OCI-LY7 (cell line): ENCODE results near the gene PDZD7. TPM values are rescaled to one million over a fixed set of nuclear protein-coding genes. Genes with fewer than 3 reads are reported as not detected.
A peak's percentile ranks its signal among the peaks of the same experiment; 100 is the strongest.

ENCODE experiments used
- BruUV-seq: library from RNA; stranded (reverse); fragments of 400-500 nt; replicated peaks from 2 replicates; lab custom pipeline; 2021; lab: Mats Ljungman, UMichigan
- CTCF ChIA-PET: fragments of 300-600 bp; sonication (Branson Sonifier 250); formaldehyde crosslinking; loops from one replicate; lab custom pipeline; 2022; ENCODE audit warnings: antibody characterized with exemption; ENCODE audit not compliant: unreplicated experiment; lab: Charles Lee
- POLR2A ChIA-PET: fragments of 300-600 bp; sonication (Branson Sonifier 250); formaldehyde crosslinking; loops from one replicate; lab custom pipeline; 2022; ENCODE audit warnings: antibody characterized with exemption; lab: Charles Lee
- DNase-seq: peaks from one replicate; pipeline ENCODE4 v3.0.0-alpha.2; 2015; ENCODE audit warnings: low spot score
- H2AFZ ChIP-seq: fragments of 200-600 bp; sonication (generic), shearing (Covaris generic); 2 replicates; pipeline ENCODE4 v1.6.1; 2014; ENCODE audit warnings: mild to moderate bottlenecking, antibody characterized with exemption, low read length, moderate library complexity
- H3K27ac ChIP-seq: fragments of 200-600 bp; sonication (generic); 2 replicates; pipeline ENCODE4 v1.5.1; 2014; ENCODE audit warnings: mixed run types, low read depth, mild to moderate bottlenecking, moderate library complexity, low read length, inconsistent platforms; ENCODE audit not compliant: poor library complexity, severe bottlenecking
- H3K36me3 ChIP-seq: fragments of 200-600 bp; sonication (generic); 2 replicates; pipeline ENCODE4 v1.6.1; 2014; ENCODE audit warnings: mild to moderate bottlenecking, antibody characterized with exemption, low read length, moderate library complexity, mixed read lengths; ENCODE audit not compliant: insufficient read depth
- H3K4me1 ChIP-seq: fragments of 200-600 bp; sonication (generic); 2 replicates; pipeline ENCODE4 v1.5.1; 2014; ENCODE audit warnings: mild to moderate bottlenecking, low read length; ENCODE audit not compliant: insufficient read depth, poor library complexity, severe bottlenecking
- H3K4me2 ChIP-seq: fragments of 200-600 bp; sonication (generic); 2 replicates; pipeline ENCODE4 v1.6.1; 2014; ENCODE audit warnings: mild to moderate bottlenecking, low read length
- H3K4me3 ChIP-seq: fragments of 200-600 bp; sonication (generic); 2 replicates; pipeline ENCODE4 v1.5.1; 2014; ENCODE audit warnings: mild to moderate bottlenecking, low read depth, low read length; ENCODE audit not compliant: poor library complexity, severe bottlenecking
- H3K79me2 ChIP-seq: fragments of 200-600 bp; sonication (generic); 2 replicates; pipeline ENCODE4 v1.6.1; 2016; ENCODE audit warnings: low read depth, mild to moderate bottlenecking, low read length, moderate library complexity, mixed read lengths; ENCODE audit not compliant: insufficient read depth
- H3K9me2 ChIP-seq: fragments of 200-600 bp; sonication (generic); 2 replicates; pipeline ENCODE4 v1.6.1; 2016; ENCODE audit warnings: mild to moderate bottlenecking, low read length, mixed read lengths; ENCODE audit not compliant: insufficient read depth
- H3K9me3 ChIP-seq: fragments of 200-600 bp; sonication (generic); 2 replicates; pipeline ENCODE4 v1.6.1; 2014; ENCODE audit warnings: mild to moderate bottlenecking, mixed run types, low read length, mixed read lengths
- H4K20me1 ChIP-seq: fragments of 200-600 bp; sonication (generic); 2 replicates; pipeline ENCODE4 v1.6.1; 2014; ENCODE audit warnings: mild to moderate bottlenecking, antibody characterized with exemption, low read length, moderate library complexity, mixed read lengths; ENCODE audit not compliant: insufficient read depth
- EZH2phosphoT487 ChIP-seq: fragments of 200-600 bp; sonication (generic); IDR thresholded peaks from 2 replicates; pipeline ENCODE4 v1.6.1; 2018; ENCODE audit warnings: low read depth, borderline replicate concordance, mild to moderate bottlenecking, mixed run types, antibody characterized with exemption, low read length, moderate library complexity, mixed read lengths
- intact Hi-C: fragments of 100-400 bp; cut with micrococcal nuclease; formaldehyde crosslinking; loops from one replicate; pipeline ENCODE4 v1.10.0; 2022; ENCODE audit not compliant: unreplicated experiment
- total RNA-seq, 2 experiments: library from RNA; depleted of rRNA in 1 of 2; stranded (reverse); fragments of >200 nt in 1 of 2; shearing (Covaris generic) in 1 of 2; gene quantifications; 2 replicates each; pipeline ENCODE4 v1.2.3, GENCODE V29; 2014 to 2022
- TF ChIP-seq, protein P1 (sequence below): fragments of 200-600 bp; sonication (generic); conservative IDR thresholded peaks from 2 replicates; pipeline ENCODE4 v1.5.1; 2014; ENCODE audit warnings: mild to moderate bottlenecking, antibody characterized with exemption, low read length, moderate library complexity, mixed read lengths

Gene PDZD7
- total RNA-seq, 2 experiments from 2014 or later: 1.6 to 2.1 TPM

DNA sequence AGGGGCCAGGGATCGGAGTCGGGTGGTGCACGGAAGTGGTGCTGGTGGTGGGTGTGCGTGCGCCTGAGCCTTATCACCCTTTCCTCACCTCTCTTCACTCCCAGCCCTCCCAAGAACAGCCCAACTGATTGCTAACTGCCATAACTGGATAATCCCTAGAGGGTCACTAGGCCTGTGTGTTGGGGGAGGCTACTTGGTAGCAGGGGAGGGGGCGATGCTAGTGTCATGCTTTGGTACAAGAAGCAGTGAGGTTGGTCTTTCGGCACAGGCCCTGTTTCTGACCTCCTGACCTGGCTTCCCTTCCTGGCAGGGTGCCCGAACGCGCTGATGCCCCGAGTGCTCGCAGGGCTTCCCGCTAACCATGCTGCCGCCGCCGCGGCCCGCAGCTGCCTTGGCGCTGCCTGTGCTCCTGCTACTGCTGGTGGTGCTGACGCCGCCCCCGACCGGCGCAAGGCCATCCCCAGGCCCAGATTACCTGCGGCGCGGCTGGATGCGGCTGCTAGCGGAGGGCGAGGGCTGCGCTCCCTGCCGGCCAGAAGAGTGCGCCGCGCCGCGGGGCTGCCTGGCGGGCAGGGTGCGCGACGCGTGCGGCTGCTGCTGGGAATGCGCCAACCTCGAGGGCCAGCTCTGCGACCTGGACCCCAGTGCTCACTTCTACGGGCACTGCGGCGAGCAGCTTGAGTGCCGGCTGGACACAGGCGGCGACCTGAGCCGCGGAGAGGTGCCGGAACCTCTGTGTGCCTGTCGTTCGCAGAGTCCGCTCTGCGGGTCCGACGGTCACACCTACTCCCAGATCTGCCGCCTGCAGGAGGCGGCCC lies 31.5 kb upstream of the PDZD7 start:
- Histone ChIP-seq H3K27ac (peak overlapping the region; percentile 94), H2AFZ (peak overlapping the region; percentile 2; the same call in 1 of the 2 replicates), H3K79me2 (peaks cover 31% of the 10 kb centered on the region), H3K36me3 (peaks cover 16% of the 10 kb centered on the region; the same call in 1 of the 2 replicates), H3K9me3 (no peaks in the 10 kb centered on the region), H3K4me3 (peak overlapping the region; percentile 89), H3K4me1 (peaks cover 70% of the 10 kb centered on the region), H4K20me1 (no peaks in the 10 kb centered on the region), H3K4me2 (peak overlapping the region; percentile 76), H3K9me2 (no peaks in the 10 kb centered on the region)
- POLR2A ChIA-PET: interaction anchor here (1.1 to 2.7 kb wide), 2 partner anchors 11 to 19 kb away, joined by 3 to 19 read pairs; no protein-coding TSS in a partner anchor
- TF ChIP-seq, protein P1, sequence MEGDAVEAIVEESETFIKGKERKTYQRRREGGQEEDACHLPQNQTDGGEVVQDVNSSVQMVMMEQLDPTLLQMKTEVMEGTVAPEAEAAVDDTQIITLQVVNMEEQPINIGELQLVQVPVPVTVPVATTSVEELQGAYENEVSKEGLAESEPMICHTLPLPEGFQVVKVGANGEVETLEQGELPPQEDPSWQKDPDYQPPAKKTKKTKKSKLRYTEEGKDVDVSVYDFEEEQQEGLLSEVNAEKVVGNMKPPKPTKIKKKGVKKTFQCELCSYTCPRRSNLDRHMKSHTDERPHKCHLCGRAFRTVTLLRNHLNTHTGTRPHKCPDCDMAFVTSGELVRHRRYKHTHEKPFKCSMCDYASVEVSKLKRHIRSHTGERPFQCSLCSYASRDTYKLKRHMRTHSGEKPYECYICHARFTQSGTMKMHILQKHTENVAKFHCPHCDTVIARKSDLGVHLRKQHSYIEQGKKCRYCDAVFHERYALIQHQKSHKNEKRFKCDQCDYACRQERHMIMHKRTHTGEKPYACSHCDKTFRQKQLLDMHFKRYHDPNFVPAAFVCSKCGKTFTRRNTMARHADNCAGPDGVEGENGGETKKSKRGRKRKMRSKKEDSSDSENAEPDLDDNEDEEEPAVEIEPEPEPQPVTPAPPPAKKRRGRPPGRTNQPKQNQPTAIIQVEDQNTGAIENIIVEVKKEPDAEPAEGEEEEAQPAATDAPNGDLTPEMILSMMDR: peak; percentile 80
- no peak for TF ChIP-seq EZH2phosphoT487
- CTCF ChIA-PET: interaction anchor here (0.6 to 1.6 kb wide), 5 partner anchors 9 to 80 kb away, joined by 3 to 6 read pairs (median 4); no protein-coding TSS in a partner anchor
- DNase-seq: peak; percentile 87
- BruUV-seq: no TSS peak
- intact Hi-C loops: loop anchor here (5.0 kb wide), 1 partner anchor 150 kb away; the partner anchor contains the start of gene SLF2

DNA sequence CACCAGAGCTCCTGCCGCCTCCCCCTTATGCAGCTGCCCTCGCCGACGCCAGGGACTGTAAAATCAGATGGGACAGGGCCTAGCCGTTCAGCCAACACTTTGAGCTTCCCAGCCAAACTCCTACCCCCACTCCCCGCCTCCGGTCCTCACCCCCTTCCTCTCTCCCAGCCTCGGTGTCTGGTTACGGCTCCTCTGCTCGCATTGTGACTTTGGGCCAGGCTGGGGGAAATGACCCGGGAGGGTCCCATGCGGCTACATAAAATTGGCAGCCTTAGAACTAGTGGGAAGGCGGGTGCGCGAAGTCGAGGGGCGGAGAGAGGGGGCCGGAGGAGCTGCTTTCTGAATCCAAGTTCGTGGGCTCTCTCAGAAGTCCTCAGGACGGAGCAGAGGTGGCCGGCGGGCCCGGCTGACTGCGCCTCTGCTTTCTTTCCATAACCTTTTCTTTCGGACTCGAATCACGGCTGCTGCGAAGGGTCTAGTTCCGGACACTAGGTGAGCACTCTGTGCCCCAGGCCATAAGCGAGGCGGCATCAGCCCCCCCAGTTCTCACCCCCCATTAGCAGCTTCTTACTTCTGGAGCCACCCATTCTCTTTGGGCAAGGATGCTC lies 30.8 kb upstream of the PDZD7 start, which contains the start of gene KAZALD1:
Gene KAZALD1 (plus strand): TSS at position 366 of the 608 bp plus-strand sequence. CDS start 604 bp downstream, outside the sequence.
- H3K27ac ChIP-seq: peak within 1 kb of the TSS; percentile 94
- H3K4me1 ChIP-seq: peaks cover 68% of the 10 kb centered on the region
- peak; percentile 62 for DNase-seq
- no peak for TF ChIP-seq EZH2phosphoT487
- TF ChIP-seq, protein P1: no peak
- H3K9me3 ChIP-seq: no peaks in the 10 kb centered on the region
- H3K4me3 ChIP-seq: peak within 1 kb of the TSS; percentile 89
- H3K36me3 ChIP-seq: peaks cover 21% of the 10 kb centered on the region; the same call in 1 of the 2 replicates
- intact Hi-C loops: loop anchor here (2.0 to 5.0 kb wide), 2 partner anchors 65 to 149 kb away; partner anchors contain the start of gene SLF2
- ChIA-PET POLR2A (interaction anchor here (0.6 to 2.7 kb wide), 3 partner anchors 10 to 80 kb away, joined by 3 to 19 read pairs (median 4); no protein-coding TSS in a partner anchor), CTCF (interaction anchor here (0.6 to 1.6 kb wide), 6 partner anchors 8 to 842 kb away, joined by 3 to 6 read pairs (median 4); no protein-coding TSS in a partner anchor)
- H3K9me2 ChIP-seq: no peaks in the 10 kb centered on the region
- H2AFZ ChIP-seq: peak within 1 kb of the TSS; percentile 83; the same call in 1 of the 2 replicates
- no peaks in the 10 kb centered on the region for H4K20me1 ChIP-seq
- peaks cover 38% of the 10 kb centered on the region for H3K79me2 ChIP-seq
- BruUV-seq: TSS peak; percentile 79
- peak within 1 kb of the TSS; percentile 76 for H3K4me2 ChIP-seq
